NCI-H1694 treated with DMSO at 0.1 percent for 48 hours (cell line): ENCODE results near the gene LCMT2.

Experiments
- DNase-seq: peaks from one replicate; lab custom pipeline; 2025; lab: John Stamatoyannopoulos, UW

The LCMT2 gene

GRCh38 chr15:43275740-43276562 lies 54.4 kb downstream of the LCMT2 start:
- no peak for DNase-seq

GRCh38 chr15:43274136-43274535 lies 56.2 kb downstream of the LCMT2 start:
- no peak for DNase-seq
